ACC112 (cell line): Measurements from ENCODE around the gene GIT1.

Experiments
- H2AFZ ChIP-seq: fragments of 200-600 bp; sonication (generic); one replicate; pipeline ENCODE4 v1.6.0; 2017; ENCODE audit warnings: antibody characterized with exemption, low read length; ENCODE audit not compliant: unreplicated experiment
- H3K27ac ChIP-seq: fragments of 200-600 bp; sonication (generic); 2 replicates; pipeline ENCODE4 v1.5.1; 2014; ENCODE audit warnings: low read depth, mild to moderate bottlenecking, antibody characterized with exemption, low read length, moderate library complexity
- H3K27me3 ChIP-seq: fragments of 200-600 bp; sonication (generic); 2 replicates; pipeline ENCODE4 v1.6.1; 2014; ENCODE audit warnings: mild to moderate bottlenecking, antibody characterized with exemption, low read length, moderate library complexity, mixed read lengths; ENCODE audit not compliant: insufficient read depth
- H3K36me3 ChIP-seq: fragments of 200-600 bp; sonication (generic); 2 replicates; pipeline ENCODE4 v1.6.1; 2016; ENCODE audit warnings: mild to moderate bottlenecking, antibody characterized with exemption, low read length, moderate library complexity, mixed read lengths; ENCODE audit not compliant: insufficient read depth
- H3K4me1 ChIP-seq: fragments of 200-600 bp; sonication (generic); one replicate; pipeline ENCODE4 v1.6.1; 2016; ENCODE audit warnings: low read length, mixed read lengths; ENCODE audit not compliant: insufficient read depth, unreplicated experiment, control insufficient read depth
- H3K4me3 ChIP-seq: fragments of 200-600 bp; sonication (generic); 2 replicates; pipeline ENCODE4 v1.5.1; 2014; ENCODE audit warnings: mild to moderate bottlenecking, low read depth, low read length
- H3K79me2 ChIP-seq: fragments of 200-600 bp; sonication (generic); one replicate; pipeline ENCODE4 v1.6.0; 2016; ENCODE audit warnings: low read length; ENCODE audit not compliant: control insufficient read depth, unreplicated experiment, insufficient read depth

Gene GIT1, protein sequence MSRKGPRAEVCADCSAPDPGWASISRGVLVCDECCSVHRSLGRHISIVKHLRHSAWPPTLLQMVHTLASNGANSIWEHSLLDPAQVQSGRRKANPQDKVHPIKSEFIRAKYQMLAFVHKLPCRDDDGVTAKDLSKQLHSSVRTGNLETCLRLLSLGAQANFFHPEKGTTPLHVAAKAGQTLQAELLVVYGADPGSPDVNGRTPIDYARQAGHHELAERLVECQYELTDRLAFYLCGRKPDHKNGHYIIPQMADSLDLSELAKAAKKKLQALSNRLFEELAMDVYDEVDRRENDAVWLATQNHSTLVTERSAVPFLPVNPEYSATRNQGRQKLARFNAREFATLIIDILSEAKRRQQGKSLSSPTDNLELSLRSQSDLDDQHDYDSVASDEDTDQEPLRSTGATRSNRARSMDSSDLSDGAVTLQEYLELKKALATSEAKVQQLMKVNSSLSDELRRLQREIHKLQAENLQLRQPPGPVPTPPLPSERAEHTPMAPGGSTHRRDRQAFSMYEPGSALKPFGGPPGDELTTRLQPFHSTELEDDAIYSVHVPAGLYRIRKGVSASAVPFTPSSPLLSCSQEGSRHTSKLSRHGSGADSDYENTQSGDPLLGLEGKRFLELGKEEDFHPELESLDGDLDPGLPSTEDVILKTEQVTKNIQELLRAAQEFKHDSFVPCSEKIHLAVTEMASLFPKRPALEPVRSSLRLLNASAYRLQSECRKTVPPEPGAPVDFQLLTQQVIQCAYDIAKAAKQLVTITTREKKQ

DNA sequence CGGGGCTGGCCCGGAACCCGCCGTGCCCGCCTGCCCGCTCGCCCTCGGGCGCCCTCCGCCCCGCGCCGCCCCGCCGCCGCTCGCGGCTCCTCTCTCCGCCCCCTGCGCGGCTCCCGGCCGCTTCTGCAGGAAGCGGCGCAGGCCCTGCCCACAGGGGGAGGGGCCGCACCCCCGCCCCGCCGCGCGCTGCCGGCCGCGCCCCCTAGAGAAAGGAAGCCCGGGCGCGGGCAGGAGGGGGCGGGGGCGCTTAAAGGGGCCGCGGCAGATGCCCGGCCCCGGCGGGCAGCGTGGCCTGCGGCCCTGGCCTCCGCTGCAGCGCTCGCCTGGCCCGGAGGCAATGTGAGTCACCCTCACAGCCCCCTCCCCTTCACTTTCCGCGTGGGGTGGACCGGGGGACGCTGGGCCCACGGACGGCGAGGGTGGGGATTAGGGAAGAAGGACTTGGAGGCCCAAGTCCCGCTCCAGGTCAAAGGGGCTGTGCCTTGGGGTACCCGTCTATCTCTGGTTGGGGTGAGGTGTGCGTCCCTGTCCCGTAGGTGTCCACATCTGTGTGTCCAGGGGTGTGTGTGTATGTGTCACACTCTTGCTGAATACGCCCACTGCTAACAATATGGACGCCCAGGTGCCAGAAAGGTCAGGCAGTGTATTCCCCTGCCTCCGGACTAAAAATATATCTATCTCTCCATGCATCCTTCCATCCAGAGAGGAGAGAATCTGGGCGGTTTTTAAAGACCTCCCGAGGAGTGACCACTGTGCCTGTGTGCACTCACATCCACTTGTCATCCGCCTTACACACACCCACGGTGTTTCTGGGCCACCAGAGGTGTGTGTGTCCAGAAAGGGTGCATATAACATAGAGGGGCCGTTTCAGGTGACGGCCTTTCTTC, at the start of gene GIT1:
Gene GIT1, minus strand, starts transcription at position 125 of the 887 bp plus-strand sequence. CDS start 270 bp downstream, outside the sequence.
- no peaks in the 10 kb centered on the region for H3K27me3 ChIP-seq
- peaks cover 45% of the 10 kb centered on the region for H3K4me1 ChIP-seq
- peak within 1 kb of the TSS; percentile 34; the same call in 1 of the 2 replicates for H3K27ac ChIP-seq
- H3K4me3 ChIP-seq: peak within 1 kb of the TSS; percentile 92
- H3K36me3 ChIP-seq: no peaks in the 10 kb centered on the region
- H2AFZ ChIP-seq: peak within 1 kb of the TSS; percentile 83
- peaks cover 42% of the 10 kb centered on the region for H3K79me2 ChIP-seq

DNA sequence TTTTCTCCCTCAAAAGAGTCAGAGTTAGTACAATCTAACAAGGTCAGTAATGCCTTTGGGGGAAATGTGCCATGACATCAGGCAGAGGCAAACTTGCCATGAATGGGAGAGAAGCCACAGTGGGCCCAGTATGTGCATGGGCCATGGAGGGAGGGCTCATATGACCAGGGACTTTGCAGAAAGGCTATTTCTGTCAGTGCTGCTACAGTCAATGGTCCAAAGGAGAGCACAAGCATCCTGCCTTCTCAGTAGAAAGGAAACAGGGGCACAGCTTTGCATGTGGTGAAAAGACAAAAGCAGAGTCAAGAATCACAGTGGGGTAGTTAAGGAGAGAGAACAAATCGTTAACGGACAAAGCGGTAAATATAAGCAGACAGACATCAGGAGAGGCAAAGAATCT, 44.4 kb upstream of the GIT1 start:
- Histone ChIP-seq H2AFZ (no peak overlapping the region), H3K27me3 (no peaks in the 10 kb centered on the region), H3K4me3 (no peak overlapping the region), H3K36me3 (peaks cover 4% of the 10 kb centered on the region; the same call in 1 of the 2 replicates), H3K4me1 (peaks cover 2% of the 10 kb centered on the region), H3K79me2 (no peaks in the 10 kb centered on the region), H3K27ac (no peak overlapping the region)

GRCh38 chr17:29630630-29631193, 41.3 kb upstream of the GIT1 start:
- no peak overlapping the region for H3K27ac ChIP-seq
- no peak overlapping the region for H2AFZ ChIP-seq
- H3K79me2 ChIP-seq: no peaks in the 10 kb centered on the region
- H3K27me3 ChIP-seq: no peaks in the 10 kb centered on the region
- H3K4me3 ChIP-seq: no peak overlapping the region
- peaks cover 4% of the 10 kb centered on the region; the same call in 1 of the 2 replicates for H3K36me3 ChIP-seq
- H3K4me1 ChIP-seq: no peaks in the 10 kb centered on the region

- Histone ChIP-seq H3K4me1 (peaks cover 5% of the 10 kb centered on the region), H2AFZ (no peak overlapping the region), H3K4me3 (no peak overlapping the region), H3K36me3 (peaks cover 4% of the 10 kb centered on the region; the same call in 1 of the 2 replicates), H3K79me2 (no peaks in the 10 kb centered on the region), H3K27me3 (no peaks in the 10 kb centered on the region), H3K27ac (no peak overlapping the region)
Measured at GRCh38 chr17:29629839-29630238, 40.4 kb upstream of the GIT1 start.

- no peaks in the 10 kb centered on the region for H3K79me2 ChIP-seq
- peaks cover 5% of the 10 kb centered on the region for H3K4me1 ChIP-seq
- H2AFZ ChIP-seq: no peak overlapping the region
- H3K27ac ChIP-seq: no peak overlapping the region
- peaks cover 4% of the 10 kb centered on the region; the same call in 1 of the 2 replicates for H3K36me3 ChIP-seq
- no peaks in the 10 kb centered on the region for H3K27me3 ChIP-seq
- no peak overlapping the region for H3K4me3 ChIP-seq
Measured at GRCh38 chr17:29628644-29629043, 39.2 kb upstream of the GIT1 start.

DNA sequence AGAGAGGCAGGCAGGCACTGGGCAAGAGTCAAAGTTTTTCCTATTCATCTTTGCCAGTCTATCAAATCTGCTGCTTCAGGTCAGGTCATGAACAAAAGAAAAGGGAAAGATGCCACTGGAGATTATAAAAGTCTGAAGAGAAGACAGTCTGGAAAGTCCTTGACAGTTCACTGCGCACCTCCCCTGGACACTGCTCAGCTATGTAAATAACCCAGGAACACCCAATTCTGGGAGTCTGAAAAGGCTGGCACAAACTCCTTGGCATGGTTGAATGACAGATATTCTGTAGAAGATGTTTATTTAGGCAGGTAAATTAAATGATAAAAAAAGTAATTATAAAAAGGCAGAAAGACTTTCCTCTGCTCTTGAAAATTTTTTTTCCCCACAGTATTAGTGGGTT, 38.5 kb upstream of the GIT1 start:
- no peaks in the 10 kb centered on the region for H3K79me2 ChIP-seq
- H3K4me1 ChIP-seq: peaks cover 5% of the 10 kb centered on the region
- no peak overlapping the region for H3K27ac ChIP-seq

DNA sequence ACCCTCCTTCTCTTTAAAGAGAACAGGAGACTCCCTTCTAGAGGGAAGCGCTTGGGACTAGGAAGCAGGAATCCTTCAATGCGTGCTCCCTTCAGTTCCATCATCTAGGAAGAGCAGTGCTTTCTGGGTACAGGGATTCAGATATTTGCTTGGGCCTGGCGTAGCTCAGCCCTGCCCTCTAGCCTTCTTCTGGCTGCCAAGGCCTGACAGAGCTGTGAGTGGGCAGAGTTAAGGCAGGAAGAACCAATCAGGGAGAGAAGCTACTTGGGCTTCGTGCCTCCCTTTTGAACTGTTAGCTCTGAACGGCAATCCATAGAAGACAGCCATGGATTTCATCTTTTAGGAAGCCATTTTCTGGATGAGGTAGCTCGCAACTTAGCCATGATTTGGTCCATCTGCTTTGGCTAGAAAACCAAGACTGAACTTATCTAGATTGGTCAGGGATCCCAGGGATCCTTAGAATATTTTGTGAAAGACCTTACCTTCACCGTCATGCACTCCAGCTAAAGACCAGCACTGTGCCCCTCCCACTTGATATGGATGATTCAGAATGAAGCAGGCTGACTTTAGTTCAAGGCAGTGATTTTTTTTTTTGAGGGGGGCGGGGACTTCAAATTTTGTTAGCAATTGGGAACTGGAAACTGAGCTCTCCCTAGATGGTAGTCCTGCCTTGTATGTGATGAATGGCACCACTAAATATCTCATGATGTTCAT, 35.7 kb upstream of the GIT1 start:
- Histone ChIP-seq H3K4me1 (peaks cover 15% of the 10 kb centered on the region), H3K27ac (no peak overlapping the region), H3K4me3 (no peak overlapping the region), H3K27me3 (no peaks in the 10 kb centered on the region), H3K36me3 (no peaks in the 10 kb centered on the region), H2AFZ (no peak overlapping the region), H3K79me2 (no peaks in the 10 kb centered on the region)

More for the DNA sequence above, 38.5 kb upstream of the GIT1 start:
- 0 out of 2 replicates have a peak, but pooled peaks cover 4% of the 10 kb centered on the region for H3K36me3 ChIP-seq
- H3K4me3 ChIP-seq: no peak overlapping the region
- no peaks in the 10 kb centered on the region for H3K27me3 ChIP-seq
- no peak overlapping the region for H2AFZ ChIP-seq

- Histone ChIP-seq H3K4me1 (peaks cover 17% of the 10 kb centered on the region), H3K36me3 (no peaks in the 10 kb centered on the region), H3K4me3 (no peak overlapping the region), H2AFZ (no peak overlapping the region), H3K79me2 (no peaks in the 10 kb centered on the region), H3K27me3 (no peaks in the 10 kb centered on the region), H3K27ac (no peak overlapping the region)
Measured at GRCh38 chr17:29624586-29624985, 35.1 kb upstream of the GIT1 start.

GRCh38 chr17:29623283-29623647, 33.8 kb upstream of the GIT1 start:
- Histone ChIP-seq H3K27ac (no peak overlapping the region), H3K27me3 (no peaks in the 10 kb centered on the region), H3K4me1 (peaks cover 17% of the 10 kb centered on the region), H3K36me3 (no peaks in the 10 kb centered on the region), H3K79me2 (no peaks in the 10 kb centered on the region), H2AFZ (no peak overlapping the region), H3K4me3 (peak overlapping the region; percentile 89; the same call in 1 of the 2 replicates)
